NB4 (cell line): ENCODE measurements around the gene ZSWIM8.

Experiments
- DNase-seq: peaks from one replicate; pipeline ENCODE4 v3.0.0; 2010; ENCODE audit warnings: low read depth
- H3K4me3 ChIP-seq: one replicate; pipeline ENCODE4 v1.5.1; 2011; ENCODE audit warnings: mild to moderate bottlenecking, low read depth, low read length, moderate library complexity
- CTCF ChIP-seq: IDR thresholded peaks from one replicate; pipeline ENCODE4 v1.5.1; 2012; ENCODE audit warnings: low read depth, low read length
- MAX ChIP-seq: IDR thresholded peaks from 2 replicates; pipeline ENCODE4 v1.6.1; 2011; ENCODE audit warnings: low read depth, low read length
- MYC ChIP-seq: IDR thresholded peaks from 2 replicates; pipeline ENCODE4 v1.6.1; 2011; ENCODE audit warnings: low read depth, low read length
- POLR2A ChIP-seq: IDR thresholded peaks from 2 replicates; pipeline ENCODE4 v1.6.1; 2011; ENCODE audit warnings: mild to moderate bottlenecking; ENCODE audit not compliant: insufficient read length; ENCODE audit errors: extremely low read depth

The ZSWIM8 gene

GRCh38 chr10:73802276-73802991 is 17.0 kb downstream of the ZSWIM8 start:
- H3K4me3 ChIP-seq = no peak overlapping the region
- no peak for DNase-seq
- TF ChIP-seq POLR2A (no peak), MYC (no peak), CTCF (no peak), MAX (no peak)

GRCh38 chr10:73803680-73804286 is 18.4 kb downstream of the ZSWIM8 start:
- H3K4me3 ChIP-seq = no peak overlapping the region
- TF ChIP-seq POLR2A (no peak), CTCF (no peak), MYC (no peak), MAX (no peak)
- no peak for DNase-seq

GRCh38 chr10:73806176-73806950 is 21.0 kb downstream of the ZSWIM8 start:
- TF ChIP-seq CTCF (no peak), MAX (no peak), POLR2A (no peak), MYC (no peak)
- no peak for DNase-seq
- H3K4me3 ChIP-seq = no peak overlapping the region

- no peak overlapping the region for H3K4me3 ChIP-seq
- TF ChIP-seq MYC (no peak), MAX (no peak), CTCF (no peak), POLR2A (no peak)
- DNase-seq = no peak
Observed at GRCh38 chr10:73807471-73807870, 22.1 kb downstream of the ZSWIM8 start.

GRCh38 chr10:73808021-73808815 is 22.8 kb downstream of the ZSWIM8 start:
- TF ChIP-seq MYC (no peak), POLR2A (no peak), MAX (no peak)
- DNase-seq = no peak
- no peak overlapping the region for H3K4me3 ChIP-seq
